HG03432 (cell line): ENCODE results near the gene ADAMTSL3.
"Not testable (repeated sequence)": the region's sequence is repeated elsewhere in the genome, so short reads cannot be mapped to it uniquely, and the experiment has no call there.

Experiments
- ATAC-seq: cut with Tn5 transposase; IDR thresholded peaks from one replicate; pipeline ENCODE4 v1.9.1; 2021; ENCODE audit warnings: mild to moderate bottlenecking, moderate library complexity; ENCODE audit not compliant: unreplicated experiment

The ADAMTSL3 gene

GRCh38 chr15:84003791-84004503 is 350.0 kb downstream of the ADAMTSL3 start:
- ATAC-seq, result no peak

GRCh38 chr15:84006421-84006820 is 352.5 kb downstream of the ADAMTSL3 start:
- no peak for ATAC-seq

- ATAC-seq, result no peak
These were observed 355.7 kb downstream of the ADAMTSL3 start for GRCh38 chr15:84009616-84010015.

- ATAC-seq, result no peak
These were observed 356.3 kb downstream of the ADAMTSL3 start for GRCh38 chr15:84010246-84010645.

DNA sequence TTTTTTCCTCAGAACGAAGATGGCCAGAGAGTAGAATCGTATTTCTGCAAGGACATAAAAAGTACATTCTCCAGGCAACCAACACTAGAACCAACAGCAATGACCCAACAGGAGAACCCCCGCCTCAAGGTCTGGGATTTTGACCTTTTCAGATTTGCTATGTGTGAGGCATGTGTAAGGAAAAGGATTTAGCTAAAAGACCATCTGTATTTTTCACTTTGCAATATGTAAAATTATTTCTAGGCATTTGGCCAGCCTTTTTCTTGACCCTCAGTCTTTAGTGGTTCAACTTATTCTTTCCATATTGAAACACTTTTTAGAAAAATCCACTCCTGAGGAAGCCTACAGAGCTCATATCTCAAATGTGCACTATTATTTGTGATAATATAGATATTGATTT is 362.4 kb downstream of the ADAMTSL3 start:
- no peak for ATAC-seq

DNA sequence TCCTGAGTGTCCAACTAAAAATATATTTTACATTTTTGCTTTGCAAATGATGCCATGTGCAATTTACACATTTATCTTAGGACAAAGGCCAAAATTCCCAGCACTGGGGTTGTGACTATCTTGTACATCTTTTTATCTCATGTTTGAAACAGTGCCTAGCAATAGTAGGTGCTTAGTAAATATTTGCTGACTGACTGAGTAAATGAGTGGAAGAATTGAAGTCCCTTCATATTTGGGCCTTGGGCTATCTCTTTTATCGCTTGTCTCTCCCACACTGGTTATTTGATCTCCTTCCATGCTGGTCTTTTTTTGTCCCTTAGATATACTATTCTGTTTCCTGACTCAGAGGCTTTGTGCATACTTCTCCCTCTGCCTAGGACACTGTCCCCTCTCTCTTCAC is 368.6 kb downstream of the ADAMTSL3 start:
- no peak for ATAC-seq

DNA sequence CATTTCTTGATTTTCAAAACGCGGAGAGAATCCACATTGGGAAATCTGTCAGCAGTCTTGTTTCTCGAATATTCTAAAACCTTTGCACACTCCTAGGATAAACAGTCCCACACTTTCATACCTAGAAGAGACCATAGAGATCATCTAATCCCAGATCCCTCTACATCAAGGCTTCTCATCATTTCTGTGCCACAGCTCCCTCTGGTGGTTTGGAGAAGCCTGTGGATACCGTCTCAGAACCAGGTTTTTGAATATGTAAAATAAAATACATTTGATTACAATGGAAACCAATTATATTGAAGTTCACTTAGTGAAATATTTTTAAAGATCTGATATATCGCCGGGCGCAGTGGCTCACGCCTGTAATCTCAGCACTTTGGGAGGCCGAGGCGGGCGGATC is 369.7 kb downstream of the ADAMTSL3 start:
- ATAC-seq, result no peak

- ATAC-seq, result no peak
These were observed 380.1 kb downstream of the ADAMTSL3 start for GRCh38 chr15:84033793-84034553.

DNA sequence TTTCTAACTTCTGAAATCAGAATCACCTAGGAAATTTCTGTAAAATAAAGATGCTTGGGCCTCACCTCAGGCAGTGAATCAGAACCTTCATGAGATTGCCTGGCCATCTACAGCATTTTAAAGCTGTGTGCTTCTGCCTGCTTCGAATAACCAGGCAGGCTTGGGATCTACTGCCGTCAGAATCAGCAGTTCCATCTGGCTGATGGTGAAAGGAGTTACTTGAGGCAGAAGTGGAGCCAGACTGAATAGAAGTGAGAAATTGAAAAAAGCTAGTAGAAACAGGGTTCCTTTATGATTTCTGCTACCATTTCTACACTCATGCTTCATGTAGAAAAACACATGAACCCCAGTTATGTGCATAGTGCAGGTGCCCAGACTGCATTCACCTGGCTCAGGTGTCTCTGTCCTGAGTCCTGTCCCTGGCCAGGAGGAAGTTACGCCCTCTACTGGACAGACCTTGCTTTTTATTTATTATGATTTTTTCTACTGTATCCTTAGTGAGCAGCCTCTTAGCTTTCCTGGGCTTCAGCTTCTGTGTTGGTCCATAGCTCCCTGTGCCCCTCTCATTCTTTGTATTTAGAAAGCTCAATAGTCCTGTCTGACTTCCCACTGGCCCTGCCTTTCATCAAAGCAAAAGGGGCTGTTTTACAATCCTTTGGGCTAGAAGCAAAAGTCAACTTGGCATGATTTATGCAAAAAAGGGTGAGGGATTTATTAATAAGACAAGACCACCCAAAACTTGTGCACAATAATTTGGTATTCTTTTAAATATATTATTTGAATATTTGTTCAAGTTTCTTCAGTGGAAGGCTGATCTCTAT is 380.9 kb downstream of the ADAMTSL3 start:
- no peak for ATAC-seq

DNA sequence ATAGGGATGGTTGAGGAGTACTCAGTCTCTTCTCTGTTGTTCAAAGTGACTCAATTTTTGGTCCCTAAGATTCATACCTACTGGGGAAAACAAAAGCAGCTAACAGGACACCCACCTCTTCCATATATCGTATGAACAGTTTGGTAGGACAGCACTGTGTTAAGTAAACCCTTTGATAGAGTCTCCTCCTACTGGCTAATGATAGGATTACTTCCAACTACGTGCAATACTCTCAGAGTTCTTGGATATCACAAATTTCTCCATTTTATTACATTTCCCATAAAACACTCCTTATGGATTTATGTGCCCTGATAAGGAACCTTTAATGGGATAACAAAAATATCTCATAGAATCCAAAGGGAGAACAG is 381.5 kb downstream of the ADAMTSL3 start:
- ATAC-seq, result no peak

GRCh38 chr15:84037301-84037700 is 383.4 kb downstream of the ADAMTSL3 start:
- no peak for ATAC-seq

GRCh38 chr15:84042434-84043056 is 388.6 kb downstream of the ADAMTSL3 start:
- ATAC-seq, result not testable (repeated sequence)

DNA sequence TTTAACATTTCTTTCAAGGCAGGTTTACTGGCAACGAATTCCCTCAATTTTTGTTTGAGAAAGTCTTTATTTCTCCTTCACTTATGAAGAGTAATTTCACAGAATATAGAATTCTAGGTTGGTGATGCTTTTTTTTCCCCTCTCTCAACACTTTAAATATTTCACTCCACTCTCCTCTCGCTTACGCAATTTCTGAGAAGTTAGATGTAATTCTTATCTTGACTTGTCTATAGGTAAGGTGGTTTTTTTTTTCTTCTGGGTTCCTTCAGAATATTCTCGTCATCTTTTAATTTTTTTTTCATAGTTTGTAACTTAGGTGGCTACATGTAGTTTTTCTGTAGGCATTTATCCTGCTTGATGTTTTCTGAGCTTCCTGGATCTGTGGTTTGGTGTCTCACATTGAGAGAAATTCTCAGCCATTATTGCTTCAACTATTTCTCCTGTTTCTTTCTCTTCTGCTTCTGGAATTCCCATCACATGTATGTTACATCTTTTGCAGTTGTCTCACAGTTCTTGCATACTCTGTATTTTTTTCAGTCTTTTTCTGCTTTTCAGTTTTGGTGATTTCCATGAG is 392.2 kb downstream of the ADAMTSL3 start:
- ATAC-seq, result no peak

- ATAC-seq, result not testable (repeated sequence)
These were observed 395.6 kb downstream of the ADAMTSL3 start for GRCh38 chr15:84049480-84049879.

DNA sequence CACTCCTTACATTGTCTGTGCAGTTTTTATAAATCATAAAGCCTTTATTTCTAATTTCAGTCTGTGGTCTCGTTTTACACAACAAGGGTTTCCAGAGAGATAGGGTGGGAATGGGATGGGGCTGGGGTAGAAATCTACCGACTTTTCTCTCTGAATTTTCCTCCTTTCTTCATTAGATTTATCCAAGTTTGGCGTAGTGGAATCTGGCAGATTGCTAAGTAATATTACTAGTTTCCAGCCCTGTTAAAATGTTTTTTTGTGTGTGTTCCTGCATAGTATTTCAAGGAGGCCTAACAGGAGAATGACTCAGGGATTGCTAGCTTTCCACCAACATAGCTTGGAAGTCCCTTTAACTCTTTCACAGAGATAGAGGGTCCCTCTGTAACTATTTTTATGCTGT is 396.2 kb downstream of the ADAMTSL3 start:
- ATAC-seq, result no peak

- not testable (repeated sequence) for ATAC-seq
These were observed 397.2 kb downstream of the ADAMTSL3 start for GRCh38 chr15:84051146-84051545.

GRCh38 chr15:84054544-84054943 is 400.6 kb downstream of the ADAMTSL3 start:
- not testable (repeated sequence) for ATAC-seq

DNA sequence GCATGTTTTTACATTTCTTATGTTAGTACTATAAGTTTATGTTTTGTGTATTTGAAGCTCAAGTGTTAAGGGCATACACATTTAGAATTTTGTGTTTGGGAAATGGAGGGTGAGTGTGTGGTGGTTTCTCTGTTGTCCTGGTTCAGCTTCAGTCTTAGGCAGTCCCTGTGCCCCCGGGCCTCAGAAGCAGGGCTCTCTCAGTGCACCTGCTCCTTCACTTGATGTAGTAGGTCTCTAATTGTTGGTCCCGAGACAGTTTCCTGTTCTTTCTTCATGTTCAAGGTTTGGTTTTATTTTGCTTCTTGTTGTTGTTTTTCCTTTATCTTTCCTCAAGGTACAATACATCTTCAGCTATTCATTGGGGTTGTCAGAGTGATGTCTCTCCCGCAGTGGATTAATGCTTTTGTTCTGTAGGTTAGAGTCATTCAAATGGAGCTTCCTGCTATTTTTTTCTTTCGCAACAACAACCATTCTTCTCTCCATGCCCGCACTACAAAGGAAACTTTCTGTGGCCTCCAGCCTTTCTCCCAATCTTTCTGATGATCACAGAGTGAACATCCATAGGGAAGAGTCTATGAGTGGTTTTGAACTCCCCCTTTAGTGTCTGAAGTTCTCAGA is 403.9 kb downstream of the ADAMTSL3 start:
- ATAC-seq, result no peak

DNA sequence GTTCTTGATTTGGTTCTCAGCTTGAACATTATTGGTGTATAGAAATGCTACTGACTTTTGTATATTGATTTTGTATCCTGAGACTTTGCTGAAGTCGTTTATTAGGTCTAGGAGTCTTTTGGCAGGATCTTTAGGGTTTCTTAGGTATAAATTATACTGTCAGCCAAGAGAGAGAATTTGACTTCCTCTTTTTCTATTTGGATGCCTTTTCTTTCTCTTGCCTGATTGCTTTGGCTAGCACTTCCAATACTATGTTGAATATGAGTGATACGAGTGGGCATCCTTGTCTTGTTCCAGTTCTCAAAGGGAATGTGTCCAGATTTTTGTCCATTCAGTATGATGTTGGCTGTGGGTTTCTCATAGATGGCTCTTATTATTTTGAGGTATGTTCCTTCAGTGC is 409.8 kb downstream of the ADAMTSL3 start:
- ATAC-seq, result not testable (repeated sequence)

- ATAC-seq, result not testable (repeated sequence)
These were observed 414.8 kb downstream of the ADAMTSL3 start for GRCh38 chr15:84068674-84069073.
